ENCODE results near the gene PBX4.

GRCh38 chr19:19525611-19526380 lies 92.7 kb downstream of the PBX4 start:
- TF ChIP-seq CTCF (IDR thresholded peaks at IDR 0.05 in 2 of 3, conservative IDR thresholded peaks at IDR 0.05 in 1 of 3; ENCODE audit: control insufficient read depth in 2 of 3, extremely low read depth in 1 of 3, insufficient read depth in 1 of 3, low read depth in 3 of 3, low read length in 3 of 3) (no peak), E2F4 (IDR thresholded peaks at IDR 0.05; ENCODE audit: low read depth, low read length) (no peak), ATF2 (IDR thresholded peaks at IDR 0.05; ENCODE audit: low read length) (no peak), RFX5 (IDR thresholded peaks at IDR 0.05; ENCODE audit: low read depth, low read length) (no peak), FOS (IDR thresholded peaks at IDR 0.05; ENCODE audit: borderline replicate concordance, extremely low read depth, insufficient read length) (no peak), EZH2 (IDR thresholded peaks at IDR 0.05; ENCODE audit: borderline replicate concordance, control insufficient read depth, low read depth, low read length) (no peak), POLR2AphosphoS5 (IDR thresholded peaks at IDR 0.05; ENCODE audit: low read length) (no peak), POLR2A (IDR thresholded peaks at IDR 0.05; ENCODE audit: low read depth, low read length) (no peak), ZNF274 (IDR thresholded peaks at IDR 0.05; ENCODE audit: insufficient read depth, insufficient read length) (no peak), PAX5 (IDR thresholded peaks at IDR 0.05; ENCODE audit: borderline replicate concordance, low read depth, low read length) (no peak), REST (IDR thresholded peaks at IDR 0.05; ENCODE audit: low read depth, low read length) (no peak)
